Activated naive CD8-positive, alpha-beta T cell treated with anti-CD3 and anti-CD28 coated beads for 36 hours (primary cell): ENCODE measurements around the gene RUBCN. TPM values are rescaled to one million over a fixed set of nuclear protein-coding genes. Genes with fewer than 3 reads are reported as not detected.
"Not testable (repeated sequence)": the region's sequence is repeated elsewhere in the genome, so short reads cannot be mapped to it uniquely, and the experiment has no call there.

Experiments used
- DNase-seq: peaks from one replicate; pipeline ENCODE4 v3.0.0; 2021
- H3K27ac Mint-ChIP-seq: one replicate; pipeline ENCODE4 v1.8.0; 2022; ENCODE audit warnings: mild to moderate bottlenecking, moderate library complexity, mixed read lengths
- H3K27me3 Mint-ChIP-seq: one replicate; pipeline ENCODE4 v1.8.0; 2022; ENCODE audit warnings: mild to moderate bottlenecking, mixed read lengths
- H3K36me3 Mint-ChIP-seq: one replicate; pipeline ENCODE4 v1.8.0; 2021; ENCODE audit warnings: mild to moderate bottlenecking, mixed read lengths
- H3K4me1 Mint-ChIP-seq: one replicate; pipeline ENCODE4 v1.8.0; 2021; ENCODE audit warnings: mixed read lengths
- H3K4me3 Mint-ChIP-seq: one replicate; pipeline ENCODE4 v1.8.0; 2022; ENCODE audit warnings: mild to moderate bottlenecking, moderate library complexity, mixed read lengths
- H3K9me3 Mint-ChIP-seq: one replicate; pipeline ENCODE4 v1.8.0; 2022; ENCODE audit warnings: mixed read lengths
- total RNA-seq, 2 experiments: library from RNA; stranded (reverse); gene quantifications; one replicate each; pipeline ENCODE4 v1.2.3, GENCODE V29; 2021

Gene RUBCN
- total RNA-seq, 2 experiments from 2014 or later, result 23.7 to 24.7 TPM

DNA sequence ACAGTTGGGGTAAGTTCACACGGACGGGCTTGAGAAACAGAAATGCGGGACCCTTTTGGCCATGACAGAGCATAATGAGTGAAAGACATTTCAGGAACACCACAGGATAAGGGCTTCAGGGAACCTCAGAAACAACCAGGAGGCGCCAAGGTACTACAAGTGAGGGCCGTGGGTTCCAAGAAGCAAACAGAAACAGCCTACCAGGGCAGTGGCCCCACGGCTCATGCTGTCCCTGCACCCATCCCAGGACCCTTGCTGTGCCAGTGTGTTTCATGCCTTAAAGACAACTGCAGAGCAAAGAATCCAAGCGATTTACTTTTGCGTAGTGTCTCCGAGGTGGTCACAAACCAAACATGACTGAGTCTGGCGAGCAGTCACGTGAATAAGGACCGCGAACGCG is 54.0 kb downstream of the RUBCN start:
- H3K4me1 Mint-ChIP-seq, result no peaks in the 10 kb centered on the region
- peaks cover 24% of the 10 kb centered on the region for H3K36me3 Mint-ChIP-seq
- H3K9me3 Mint-ChIP-seq, result no peaks in the 10 kb centered on the region
- H3K27ac Mint-ChIP-seq, result no peak overlapping the region
- H3K27me3 Mint-ChIP-seq, result no peaks in the 10 kb centered on the region
- no peak for DNase-seq
- no peak overlapping the region for H3K4me3 Mint-ChIP-seq

DNA sequence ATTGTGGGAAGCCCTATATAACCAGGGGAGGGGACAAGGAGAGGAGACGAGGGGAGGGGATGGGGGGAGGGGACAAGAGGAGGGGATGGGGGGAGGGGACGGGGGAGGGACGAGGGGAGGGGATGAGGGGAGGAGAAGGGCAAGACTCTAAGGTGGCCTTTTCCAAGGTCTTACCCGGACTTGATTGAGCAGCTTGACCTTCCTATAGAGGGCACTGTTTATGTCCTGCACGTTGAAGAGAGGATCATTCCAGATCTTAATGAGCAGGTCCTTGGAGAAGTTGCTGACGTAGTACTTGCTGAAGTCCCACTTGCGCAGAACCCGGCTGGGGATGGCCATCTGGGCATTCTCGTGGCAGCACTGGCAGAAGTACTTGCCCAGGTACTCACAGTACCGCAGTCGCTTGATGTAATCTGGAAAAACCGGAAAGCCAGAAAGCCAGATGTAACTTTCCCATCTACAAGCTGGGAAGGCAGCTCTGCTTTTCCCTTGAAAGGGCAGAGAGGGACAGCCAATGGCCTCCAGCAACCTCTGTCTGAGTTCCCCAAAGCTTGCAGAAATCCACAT is 55.7 kb downstream of the RUBCN start:
- no peak for DNase-seq
- Mint-ChIP-seq H3K36me3 (peaks cover 24% of the 10 kb centered on the region), H3K27me3 (no peaks in the 10 kb centered on the region), H3K9me3 (no peaks in the 10 kb centered on the region), H3K4me3 (no peak overlapping the region), H3K4me1 (no peaks in the 10 kb centered on the region), H3K27ac (no peak overlapping the region)

DNA sequence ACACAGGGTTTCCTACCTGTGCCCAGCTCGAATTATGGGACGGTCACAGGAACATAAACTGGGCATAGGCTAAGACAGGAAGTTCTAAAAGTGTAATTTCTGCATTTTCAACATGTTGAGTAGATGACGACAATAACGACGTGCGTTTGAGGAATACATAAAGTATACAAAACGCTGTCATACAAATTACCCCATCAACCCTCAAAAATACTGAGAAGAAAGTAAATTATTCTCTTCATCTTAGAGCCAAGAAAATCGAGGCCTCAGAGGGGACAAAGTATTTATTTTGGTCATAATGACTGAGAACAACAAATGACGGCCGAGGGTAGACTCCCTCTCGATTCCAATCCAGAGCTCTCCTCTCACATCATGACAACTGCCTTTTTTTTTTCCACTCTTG is 60.8 kb downstream of the RUBCN start:
- Mint-ChIP-seq H3K36me3 (peaks cover 21% of the 10 kb centered on the region), H3K4me3 (no peak overlapping the region), H3K9me3 (no peaks in the 10 kb centered on the region), H3K4me1 (no peaks in the 10 kb centered on the region), H3K27me3 (no peaks in the 10 kb centered on the region), H3K27ac (no peak overlapping the region)
- no peak for DNase-seq

DNA sequence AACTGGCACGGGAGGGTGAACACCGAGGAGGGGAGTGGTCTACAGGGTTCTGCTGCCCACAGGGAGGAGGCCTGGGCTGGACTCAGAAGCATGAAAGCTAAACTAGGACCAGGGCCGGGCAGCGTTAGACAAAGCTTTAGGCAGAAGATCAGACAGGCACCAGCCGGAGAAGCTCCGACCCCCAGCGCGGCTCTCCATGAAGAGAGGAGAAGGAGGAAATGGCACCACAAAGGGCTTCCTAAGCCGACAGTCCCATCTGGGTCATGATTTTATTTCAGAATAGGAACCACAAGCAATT is 61.2 kb downstream of the RUBCN start:
- Mint-ChIP-seq H3K4me3 (no peak overlapping the region), H3K36me3 (peaks cover 19% of the 10 kb centered on the region), H3K9me3 (no peaks in the 10 kb centered on the region), H3K27me3 (no peaks in the 10 kb centered on the region), H3K27ac (no peak overlapping the region), H3K4me1 (no peaks in the 10 kb centered on the region)
- DNase-seq, result no peak

DNA sequence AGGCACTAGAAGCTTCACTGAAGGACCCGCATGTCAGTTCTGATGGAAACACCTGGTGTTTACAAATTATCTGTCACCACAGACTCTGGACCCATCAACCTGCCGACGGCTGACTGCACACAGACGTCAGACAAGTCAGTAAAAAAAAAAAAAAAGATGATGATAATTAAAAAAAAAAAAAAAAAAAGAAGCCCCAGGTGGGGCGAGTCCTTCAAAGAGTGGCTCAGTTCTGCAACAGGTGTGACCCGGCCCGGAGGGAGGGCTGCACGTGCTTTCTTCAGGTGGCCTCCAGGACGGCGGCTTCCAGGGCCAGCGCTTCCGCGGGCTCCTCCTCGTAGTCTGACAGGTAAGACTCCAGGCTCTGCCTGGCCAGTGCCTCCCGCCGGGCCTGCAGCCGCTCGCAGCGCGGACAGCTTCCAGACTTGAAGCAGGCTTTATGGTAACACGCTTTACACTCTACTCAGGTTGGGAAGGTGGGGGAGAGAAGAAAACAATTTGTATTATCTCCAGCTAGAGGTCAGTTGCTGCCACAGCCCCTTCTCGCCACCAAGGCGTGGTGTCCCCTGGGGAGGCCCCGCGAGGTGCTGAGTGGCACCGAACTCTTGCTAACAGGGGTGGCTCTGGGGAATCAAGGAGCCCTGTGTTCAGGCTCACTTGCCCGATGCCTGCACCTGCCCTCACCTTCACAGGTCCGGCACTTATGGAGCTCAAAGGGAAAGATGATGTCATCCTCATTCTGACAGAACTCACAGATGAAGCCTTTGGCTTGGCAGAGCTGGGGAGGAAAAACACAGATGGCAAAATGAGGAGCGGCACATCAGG is 61.8 kb downstream of the RUBCN start:
- H3K36me3 Mint-ChIP-seq, result peaks cover 15% of the 10 kb centered on the region
- H3K4me1 Mint-ChIP-seq, result no peaks in the 10 kb centered on the region
- no peak for DNase-seq
- no peaks in the 10 kb centered on the region for H3K27me3 Mint-ChIP-seq
- H3K27ac Mint-ChIP-seq, result no peak overlapping the region
- no peaks in the 10 kb centered on the region for H3K9me3 Mint-ChIP-seq
- H3K4me3 Mint-ChIP-seq, result no peak overlapping the region

DNA sequence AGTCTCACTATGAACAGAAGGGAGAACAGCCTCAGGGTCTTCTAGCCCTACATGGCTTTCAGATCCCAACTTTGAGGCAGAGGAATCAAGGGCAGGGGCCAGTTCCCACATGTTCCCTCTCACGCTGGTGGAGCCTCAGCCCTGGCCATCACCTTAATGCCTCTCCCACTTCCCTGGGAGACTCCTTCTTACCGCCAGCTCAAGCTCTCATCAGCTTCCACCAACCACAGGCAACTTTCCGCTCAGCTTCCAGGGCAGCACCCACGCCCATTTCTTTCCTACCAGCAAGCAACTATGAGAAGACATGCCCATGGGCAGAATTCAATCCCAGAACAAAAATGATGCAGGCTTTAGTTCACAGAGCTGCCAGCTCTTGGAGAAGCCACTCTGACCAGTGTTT is 63.5 kb downstream of the RUBCN start:
- no peak for DNase-seq
- Mint-ChIP-seq H3K36me3 (peaks cover 5% of the 10 kb centered on the region), H3K4me1 (no peaks in the 10 kb centered on the region), H3K9me3 (no peaks in the 10 kb centered on the region), H3K4me3 (no peak overlapping the region), H3K27ac (peak overlapping the region; percentile 13), H3K27me3 (no peaks in the 10 kb centered on the region)

DNA sequence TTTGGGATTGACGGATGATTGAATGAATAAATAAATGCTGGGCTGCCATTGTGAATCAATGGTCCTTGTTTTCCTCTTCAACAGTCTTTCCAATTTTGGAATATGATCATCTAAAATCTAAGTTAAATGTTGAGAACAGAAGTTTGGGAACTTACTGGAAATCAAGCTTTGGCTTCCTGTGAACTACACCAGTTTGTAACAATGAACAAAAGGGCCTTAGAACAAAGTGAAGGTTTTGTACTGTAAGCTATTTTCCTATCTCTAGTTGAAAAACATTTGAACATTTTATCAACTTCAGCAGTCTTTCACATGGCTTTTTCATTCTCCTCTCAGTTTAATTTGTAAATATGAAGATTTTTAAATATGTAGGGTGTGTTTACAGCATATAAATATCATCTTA is 66.3 kb downstream of the RUBCN start:
- no peak overlapping the region for H3K4me3 Mint-ChIP-seq
- no peaks in the 10 kb centered on the region for H3K27me3 Mint-ChIP-seq
- H3K4me1 Mint-ChIP-seq, result no peaks in the 10 kb centered on the region
- H3K36me3 Mint-ChIP-seq, result peaks cover 1% of the 10 kb centered on the region
- no peak overlapping the region for H3K27ac Mint-ChIP-seq
- H3K9me3 Mint-ChIP-seq, result no peaks in the 10 kb centered on the region
- no peak for DNase-seq

DNA sequence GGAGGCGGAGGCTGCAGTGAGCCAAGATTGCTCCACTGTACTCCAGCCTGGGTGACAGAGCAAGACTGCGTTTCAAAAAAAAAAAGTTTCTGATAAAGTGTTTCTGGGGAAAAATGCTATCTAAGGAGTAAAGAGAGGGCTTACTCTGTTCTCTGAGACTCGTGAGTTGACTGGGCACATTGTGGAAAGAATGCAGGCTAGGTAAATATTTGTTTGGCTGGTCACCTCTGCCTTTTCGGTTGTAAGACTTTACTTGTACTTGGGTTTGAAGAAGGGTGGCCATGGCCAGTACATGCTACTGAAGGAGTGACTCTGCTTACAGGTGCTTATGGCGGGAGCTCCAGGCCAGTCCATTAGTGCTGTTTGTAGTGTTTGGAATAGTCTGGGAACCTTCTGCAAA is 68.7 kb downstream of the RUBCN start:
- H3K4me3 Mint-ChIP-seq, result no peak overlapping the region
- no peak for DNase-seq
- H3K4me1 Mint-ChIP-seq, result no peaks in the 10 kb centered on the region
- no peaks in the 10 kb centered on the region for H3K9me3 Mint-ChIP-seq
- H3K27ac Mint-ChIP-seq, result no peak overlapping the region
- no peaks in the 10 kb centered on the region for H3K27me3 Mint-ChIP-seq
- no peaks in the 10 kb centered on the region for H3K36me3 Mint-ChIP-seq

DNA sequence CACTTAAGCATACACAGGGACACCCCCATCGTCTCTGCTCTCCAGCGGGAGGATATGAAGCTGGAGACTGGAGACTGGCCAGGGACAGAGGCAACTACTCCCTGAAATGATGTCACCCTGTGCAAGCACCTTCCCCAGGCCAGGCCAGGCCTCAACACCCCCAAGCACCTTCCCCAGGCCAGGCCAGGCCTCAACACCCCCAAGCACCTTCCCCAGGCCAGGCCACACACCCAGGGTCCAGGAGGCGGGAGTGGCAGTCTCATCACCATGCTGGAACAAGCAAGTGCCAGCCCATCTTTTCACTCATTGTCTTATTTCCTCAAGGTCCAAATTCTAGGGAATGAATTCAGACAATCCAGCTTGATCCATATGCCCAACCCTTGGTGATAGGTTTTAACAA is 69.4 kb downstream of the RUBCN start:
- H3K4me3 Mint-ChIP-seq, H3K9me3 Mint-ChIP-seq, H3K4me1 Mint-ChIP-seq, H3K27ac Mint-ChIP-seq, H3K36me3 Mint-ChIP-seq, DNase-seq, H3K27me3 Mint-ChIP-seq: not testable (repeated sequence)

DNA sequence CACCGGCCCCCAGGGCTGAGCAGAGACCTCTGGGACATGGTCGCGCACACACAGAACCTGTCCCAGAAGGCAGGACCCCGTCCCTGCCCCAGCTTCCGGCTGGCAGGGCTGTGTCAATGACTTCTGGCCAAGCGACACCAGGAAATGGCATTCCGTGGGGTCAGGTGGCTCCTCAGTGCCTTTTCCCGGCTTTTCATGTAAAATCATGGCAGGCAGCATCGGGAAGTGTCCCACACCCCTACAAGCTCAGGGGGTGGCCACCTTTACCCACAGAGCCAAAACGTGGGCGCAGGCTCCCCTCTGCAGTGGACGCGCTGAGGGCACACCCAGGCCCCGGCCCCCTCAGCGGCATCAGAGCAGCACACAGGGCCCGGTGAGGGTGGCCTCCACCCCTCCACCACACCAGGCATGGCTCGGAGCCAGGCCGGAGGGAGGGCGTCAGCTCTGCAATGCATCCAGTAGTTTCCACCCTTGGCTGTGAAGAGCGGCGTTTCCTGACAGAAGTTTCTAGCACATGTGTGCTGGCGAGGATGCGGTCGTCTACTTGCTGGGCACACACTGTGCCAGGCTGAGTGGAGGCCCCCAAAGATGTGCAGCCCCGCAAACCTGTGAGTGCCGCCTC is 70.4 kb downstream of the RUBCN start:
- not testable (repeated sequence) for H3K9me3 Mint-ChIP-seq, H3K27me3 Mint-ChIP-seq, H3K27ac Mint-ChIP-seq, H3K4me1 Mint-ChIP-seq, H3K4me3 Mint-ChIP-seq, H3K36me3 Mint-ChIP-seq, DNase-seq

DNA sequence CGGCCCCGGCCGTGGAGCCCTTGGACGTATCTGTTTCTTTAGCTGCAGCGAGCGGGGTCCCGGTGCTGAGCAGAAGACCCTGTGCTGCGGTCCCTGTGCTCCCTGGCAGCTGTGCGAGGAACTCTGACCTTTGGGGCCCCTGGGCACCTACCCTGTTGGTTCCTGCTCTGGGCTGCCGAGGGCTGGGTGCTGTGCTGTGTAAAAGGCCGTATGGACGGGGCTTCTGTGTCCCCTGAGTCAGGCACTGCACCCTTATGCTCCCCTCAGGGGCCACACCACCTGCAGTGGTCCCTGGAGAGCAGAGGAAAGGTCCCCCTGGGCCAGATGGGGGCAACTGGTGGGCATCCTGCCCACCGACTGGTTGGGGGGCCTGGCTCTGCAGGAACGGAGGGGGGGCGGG is 71.2 kb downstream of the RUBCN start:
- not testable (repeated sequence) for DNase-seq, H3K36me3 Mint-ChIP-seq, H3K4me3 Mint-ChIP-seq, H3K4me1 Mint-ChIP-seq, H3K9me3 Mint-ChIP-seq, H3K27me3 Mint-ChIP-seq, H3K27ac Mint-ChIP-seq

DNA sequence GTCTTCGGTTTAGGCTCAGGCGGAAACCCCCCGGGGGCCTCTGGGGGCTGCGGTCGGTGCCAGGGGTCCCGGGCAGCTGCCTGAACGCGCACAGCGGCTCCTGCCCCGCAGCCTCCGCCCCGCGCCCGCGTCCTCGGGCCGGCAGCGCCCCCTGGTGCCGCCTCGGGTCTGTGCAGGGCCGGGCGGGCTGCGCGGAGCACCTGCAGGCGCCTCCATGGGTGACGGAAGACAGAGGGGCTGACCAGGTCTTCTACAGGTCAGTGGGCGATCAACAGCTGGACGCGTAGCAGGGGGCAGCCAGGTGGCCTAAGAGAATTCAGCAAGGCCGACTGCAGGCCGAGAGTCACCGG is 71.6 kb downstream of the RUBCN start:
- not testable (repeated sequence) for H3K9me3 Mint-ChIP-seq, DNase-seq, H3K36me3 Mint-ChIP-seq, H3K4me1 Mint-ChIP-seq, H3K27me3 Mint-ChIP-seq, H3K27ac Mint-ChIP-seq
- H3K4me3 Mint-ChIP-seq, result peak overlapping the region; percentile 47

DNA sequence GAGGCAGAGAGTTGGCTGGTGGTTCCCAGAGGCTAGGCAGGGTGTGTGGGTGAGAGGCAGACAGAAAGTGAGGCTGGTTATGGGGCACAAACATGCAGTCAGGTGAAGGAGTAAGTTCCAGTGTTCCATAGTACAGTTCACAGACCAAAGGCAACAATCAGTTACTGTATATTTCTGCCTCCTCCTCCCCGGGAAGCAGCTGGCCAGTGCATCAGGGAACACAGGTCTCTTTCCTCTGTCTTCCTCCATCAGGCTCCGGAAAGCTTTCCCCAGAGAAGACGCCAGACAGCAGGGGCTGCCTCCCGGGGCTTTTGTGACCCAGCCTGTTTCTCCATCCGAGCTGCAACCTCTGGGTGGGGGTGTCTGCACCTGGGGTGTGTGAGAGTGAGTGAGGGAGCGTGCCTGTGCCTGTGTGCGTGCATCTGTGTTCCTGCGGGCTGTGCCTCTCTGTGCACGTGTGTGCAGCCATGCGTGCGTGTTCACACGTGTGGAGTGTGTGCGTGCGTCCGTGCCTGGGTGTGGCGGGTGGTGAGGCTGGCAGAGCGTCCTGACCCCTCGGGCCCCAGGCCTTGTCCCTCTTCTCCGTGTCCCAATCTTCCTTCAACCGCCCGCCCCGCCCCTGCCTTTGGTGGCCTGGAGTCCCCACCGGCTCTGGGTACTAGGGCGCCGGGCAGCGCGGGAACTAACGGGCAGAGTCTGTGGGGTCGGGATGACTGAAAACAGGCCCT is 72.1 kb downstream of the RUBCN start:
- not testable (repeated sequence) for H3K27me3 Mint-ChIP-seq, H3K9me3 Mint-ChIP-seq, H3K4me1 Mint-ChIP-seq, H3K36me3 Mint-ChIP-seq
- peak; percentile 56 for DNase-seq
- Mint-ChIP-seq H3K4me3 (peak overlapping the region; percentile 47), H3K27ac (peak overlapping the region; percentile 20)

DNA sequence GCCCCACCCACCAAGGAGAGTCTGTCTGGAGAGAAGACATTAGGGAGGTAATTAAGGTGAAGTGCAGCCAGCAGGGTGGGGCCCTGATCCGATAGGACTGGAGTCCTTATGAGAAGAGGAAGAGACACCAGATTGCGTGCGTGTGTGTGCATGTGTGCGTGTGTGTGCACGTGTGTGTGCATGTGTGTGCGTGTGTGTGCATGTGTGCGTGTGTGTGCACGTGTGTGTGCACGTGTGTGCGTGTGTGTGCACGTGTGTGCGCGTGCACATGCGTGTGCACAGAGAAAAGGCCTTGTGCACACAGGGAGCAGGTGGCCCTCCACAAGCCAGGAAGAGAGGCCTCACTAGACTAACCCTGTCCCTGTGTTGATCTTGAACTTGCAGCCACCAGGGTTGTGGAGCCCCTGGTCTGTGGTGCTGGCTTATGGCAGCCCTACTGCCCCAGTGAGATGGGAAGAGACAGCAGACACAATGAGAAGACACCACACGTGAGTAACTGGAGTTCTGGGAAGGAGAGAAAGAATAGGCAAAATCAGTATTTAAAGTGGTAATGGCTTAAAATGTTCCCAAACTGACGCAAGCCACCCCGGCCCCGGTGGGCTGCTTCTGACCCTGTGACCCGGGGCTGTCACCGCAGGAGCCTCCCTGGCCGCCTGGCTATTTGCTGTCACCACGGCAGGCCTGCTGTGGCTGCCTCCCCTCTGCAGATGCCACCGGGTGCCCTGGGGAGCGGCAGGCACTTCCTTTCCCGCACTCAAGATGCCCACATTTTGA is 73.2 kb downstream of the RUBCN start:
- H3K36me3 Mint-ChIP-seq, H3K27ac Mint-ChIP-seq, H3K9me3 Mint-ChIP-seq, DNase-seq, H3K27me3 Mint-ChIP-seq, H3K4me1 Mint-ChIP-seq, H3K4me3 Mint-ChIP-seq: not testable (repeated sequence)

DNA sequence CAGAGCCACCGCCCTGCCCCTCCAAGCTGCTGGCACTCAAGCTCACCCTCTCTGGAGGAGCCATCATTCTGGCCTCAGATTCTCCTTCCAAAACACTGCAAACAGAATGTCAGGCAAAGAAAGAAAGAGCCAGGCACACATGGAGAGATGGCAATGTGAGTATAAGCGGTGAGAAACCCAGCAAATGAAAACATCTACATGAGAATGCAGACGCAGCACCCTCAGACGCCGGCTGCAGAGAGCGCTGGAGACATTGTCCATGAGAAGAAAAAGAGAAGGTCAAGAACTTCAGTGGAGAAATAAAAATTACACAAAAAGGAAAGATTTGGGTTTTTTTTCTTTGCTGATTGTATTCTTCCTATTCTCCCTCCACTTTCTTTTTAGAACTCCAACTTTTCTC is 74.4 kb downstream of the RUBCN start:
- DNase-seq, H3K9me3 Mint-ChIP-seq, H3K4me3 Mint-ChIP-seq, H3K27ac Mint-ChIP-seq, H3K4me1 Mint-ChIP-seq, H3K27me3 Mint-ChIP-seq, H3K36me3 Mint-ChIP-seq: not testable (repeated sequence)
